ENCODE measurements around the gene NRGN. TPM values are rescaled to one million over a fixed set of nuclear protein-coding genes. Genes with fewer than 3 reads are reported as not detected.

The NRGN gene
- polyA plus RNA-seq, 4 donors: 0.67 to 6.5 (median 2.3) TPM; not detected in 1

DNA sequence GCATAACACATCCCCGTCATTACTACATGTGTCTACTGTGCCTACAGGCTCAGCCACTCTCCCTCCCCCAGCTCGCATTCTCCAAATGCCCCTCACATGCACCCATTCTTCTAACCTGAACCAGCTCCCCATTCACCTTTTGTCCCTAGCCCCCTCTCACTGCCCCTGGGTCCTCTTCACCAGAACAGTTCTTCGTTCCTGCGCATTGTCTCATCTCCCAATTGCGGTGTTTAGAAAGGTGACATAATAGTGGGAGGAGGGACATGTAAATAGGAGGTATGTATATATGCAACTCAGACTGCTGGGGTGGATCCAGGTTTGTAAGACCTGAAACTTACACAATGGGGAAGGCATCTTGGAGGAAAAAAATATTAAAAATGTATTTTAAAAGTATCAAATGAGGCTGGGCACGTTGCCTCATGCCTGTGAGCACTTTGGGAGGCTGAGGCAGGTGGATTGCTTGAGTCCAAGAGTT lies 17.0 kb downstream of the NRGN start:
- Histone ChIP-seq H3K27me3 (ENCODE audit: control insufficient read depth in 3 of 3, insufficient read depth in 3 of 3, low read length in 3 of 3) (peaks cover 0 to 93% (median 15%) of the 10 kb centered on the region in 3 donors), H3K9me3 (ENCODE audit: control insufficient read depth in 2 of 2, insufficient read depth in 1 of 2, low read depth in 1 of 2, low read length in 1 of 2) (peaks cover 0 to 6% of the 10 kb centered on the region in 2 donors), H3K4me1 (ENCODE audit: control insufficient read depth in 3 of 3, insufficient read depth in 2 of 3, low read depth in 1 of 3, low read length in 2 of 3) (peaks cover 0 to 38% (median 2%) of the 10 kb centered on the region in 3 donors), H3K27ac (ENCODE audit: low read depth in 1 of 3, low read length in 2 of 3) (no peak overlapping the region), H3K4me3 (ENCODE audit: low read depth in 1 of 3, low read length in 3 of 3) (no peak overlapping the region), H3K36me3 (ENCODE audit: control insufficient read depth in 3 of 3, insufficient read depth in 2 of 3, low read depth in 1 of 3, low read length in 3 of 3) (no peaks in the 10 kb centered on the region)
- 51 to 79% (median 57%) methylated on average over 6 of the region's 6 CpGs for WGBS, 3 donors
- DNase-seq (no peak), FAIRE-seq (no peak)

DNA sequence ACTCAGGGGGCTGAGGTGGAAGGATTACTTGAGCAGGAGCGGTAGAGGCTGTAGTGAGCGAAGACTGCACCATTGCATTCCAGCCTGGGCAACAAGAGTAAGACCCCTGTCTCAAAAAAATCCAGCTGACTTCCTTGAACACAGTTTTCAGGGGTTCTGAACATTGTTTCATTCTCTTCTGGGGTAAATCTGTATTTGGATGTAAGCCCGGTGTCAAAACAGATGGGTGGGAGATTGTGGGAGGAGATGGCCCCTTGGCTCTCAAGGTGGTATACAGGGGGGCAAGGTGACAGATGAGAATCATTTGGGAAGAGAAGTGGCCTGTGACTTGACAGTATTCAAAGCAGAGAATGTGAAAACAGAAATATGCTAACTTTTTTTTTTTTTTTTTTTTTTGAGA lies 17.6 kb downstream of the NRGN start:
- H3K4me1 ChIP-seq (ENCODE audit: control insufficient read depth in 3 of 3, insufficient read depth in 2 of 3, low read depth in 1 of 3, low read length in 2 of 3): peaks cover 0 to 35% (median 2%) of the 10 kb centered on the region in 3 donors
- no peak overlapping the region for H3K4me3 ChIP-seq (ENCODE audit: low read depth in 1 of 3, low read length in 3 of 3)
- H3K27me3 ChIP-seq (ENCODE audit: control insufficient read depth in 3 of 3, insufficient read depth in 3 of 3, low read length in 3 of 3): peaks cover 0 to 91% (median 15%) of the 10 kb centered on the region in 3 donors
- DNase-seq (no peak), FAIRE-seq (no peak)
- no peaks in the 10 kb centered on the region for H3K36me3 ChIP-seq (ENCODE audit: control insufficient read depth in 3 of 3, insufficient read depth in 2 of 3, low read depth in 1 of 3, low read length in 3 of 3)
- peaks cover 0 to 6% of the 10 kb centered on the region in 2 donors for H3K9me3 ChIP-seq (ENCODE audit: control insufficient read depth in 2 of 2, insufficient read depth in 1 of 2, low read depth in 1 of 2, low read length in 1 of 2)
- 55 to 75% (median 63%) methylated on average over 3 of the region's 3 CpGs for WGBS, 3 donors
- H3K27ac ChIP-seq (ENCODE audit: low read depth in 1 of 3, low read length in 2 of 3): no peak overlapping the region

DNA sequence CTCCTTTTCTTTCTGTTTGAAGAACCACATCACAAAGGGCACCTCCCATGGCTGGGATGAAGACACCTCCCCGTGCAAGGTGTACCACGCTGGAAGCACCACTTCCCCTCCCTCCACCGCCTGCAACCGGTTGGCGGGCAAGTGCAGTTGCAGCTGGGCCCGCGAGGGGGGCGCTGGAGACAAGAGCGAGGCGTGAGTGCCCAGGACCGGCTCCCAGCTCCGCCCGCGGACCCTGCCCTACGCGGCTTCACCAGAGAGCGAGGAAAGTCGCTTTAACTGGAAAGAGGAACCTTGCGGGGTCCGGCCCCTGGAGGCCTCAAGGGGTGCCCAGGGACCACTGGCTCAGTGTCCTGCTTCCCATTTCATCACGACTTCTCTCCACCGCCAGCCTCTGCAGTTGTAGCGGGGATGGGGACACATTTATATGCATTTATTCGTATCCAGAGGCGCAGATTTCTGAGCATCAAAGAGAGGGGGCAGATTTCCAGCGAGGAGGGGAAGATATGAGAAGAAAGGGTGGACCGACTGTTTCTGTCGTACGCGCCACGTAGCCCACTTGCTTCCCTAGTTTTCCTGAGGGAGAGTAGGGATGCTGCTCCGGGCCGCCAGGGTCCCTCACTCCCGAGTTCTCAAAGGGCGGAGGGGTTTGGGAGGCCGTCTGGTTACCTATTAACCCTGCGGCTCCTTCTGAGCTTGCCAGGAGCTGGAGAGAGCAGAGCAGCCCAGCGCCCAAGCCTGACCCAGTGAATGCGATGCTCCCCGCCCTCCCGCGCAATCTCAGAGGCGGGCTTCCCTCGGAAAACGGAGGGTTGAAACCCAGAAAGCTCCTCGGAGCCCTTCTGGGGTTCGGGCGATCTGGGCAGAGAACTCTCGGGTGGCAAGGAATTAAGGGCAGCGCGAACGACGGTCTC lies 18.9 kb downstream of the NRGN start:
- Histone ChIP-seq H3K9me3 (ENCODE audit: control insufficient read depth in 2 of 2, insufficient read depth in 1 of 2, low read depth in 1 of 2, low read length in 1 of 2) (peaks cover 0 to 6% of the 10 kb centered on the region in 2 donors), H3K4me3 (ENCODE audit: low read depth in 1 of 3, low read length in 3 of 3) (peak overlapping the region in 2 of 3 donors; percentile 18 to 30), H3K4me1 (ENCODE audit: control insufficient read depth in 3 of 3, insufficient read depth in 2 of 3, low read depth in 1 of 3, low read length in 2 of 3) (peaks cover 0 to 40% (median 4%) of the 10 kb centered on the region in 3 donors), H3K36me3 (ENCODE audit: control insufficient read depth in 3 of 3, insufficient read depth in 2 of 3, low read depth in 1 of 3, low read length in 3 of 3) (no peaks in the 10 kb centered on the region), H3K27ac (ENCODE audit: low read depth in 1 of 3, low read length in 2 of 3) (peak overlapping the region in 2 of 3 donors; percentile 38 to 72), H3K27me3 (ENCODE audit: control insufficient read depth in 3 of 3, insufficient read depth in 3 of 3, low read length in 3 of 3) (peaks cover 0 to 88% (median 15%) of the 10 kb centered on the region in 3 donors)
- WGBS, 3 donors: 2 to 10% (median 7%) methylated on average over 52 to 53 of the region's 53 CpGs
- FAIRE-seq (no peak), DNase-seq (peak; percentile 85 to 92)

DNA sequence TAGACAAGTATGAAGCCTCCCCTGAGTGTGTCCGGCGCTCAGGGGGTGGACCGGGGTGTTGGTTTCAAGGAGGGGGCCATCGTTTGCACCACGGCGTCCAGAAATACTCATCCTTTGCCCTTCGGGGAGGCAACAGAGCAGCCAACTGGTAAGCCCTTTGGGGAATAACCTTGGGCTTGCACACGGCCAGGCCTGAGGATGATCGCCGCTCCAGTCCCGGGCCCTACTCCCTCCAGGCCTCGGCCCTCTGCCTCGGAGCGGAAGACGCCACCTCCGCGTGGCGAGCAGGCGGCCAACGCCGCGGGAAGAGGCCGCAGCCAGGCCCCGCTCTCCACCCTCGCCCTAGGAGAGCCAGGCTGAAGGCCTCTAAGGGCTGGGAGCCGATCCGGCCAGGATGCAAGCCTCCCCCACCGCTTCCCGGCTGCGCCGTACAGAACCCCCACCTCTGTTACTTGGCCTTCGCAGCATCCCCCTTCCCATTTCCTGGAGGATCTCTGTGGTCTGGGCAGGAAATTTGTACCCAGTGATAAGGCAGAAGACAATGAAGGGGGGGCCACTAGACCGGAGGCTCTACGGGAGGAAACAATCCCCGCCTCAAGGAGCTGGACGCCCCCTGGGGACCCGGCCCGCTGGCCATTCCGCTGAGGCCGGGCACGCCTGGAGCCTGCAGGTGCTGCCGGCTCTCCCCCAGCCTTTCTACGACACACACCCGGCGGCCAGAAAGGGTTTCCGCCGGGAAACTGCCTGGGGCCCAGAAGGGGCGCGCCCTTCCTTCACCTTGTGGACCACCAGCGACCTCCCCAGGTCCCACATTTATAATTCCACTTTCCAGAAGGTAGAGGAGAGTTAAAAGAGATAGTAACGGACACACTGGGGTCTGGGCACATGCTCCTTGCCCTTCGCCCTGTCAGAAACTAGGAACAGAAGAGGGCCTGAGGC lies 19.8 kb downstream of the NRGN start:
- Histone ChIP-seq H3K27me3 (ENCODE audit: control insufficient read depth in 3 of 3, insufficient read depth in 3 of 3, low read length in 3 of 3) (peaks cover 0 to 80% (median 15%) of the 10 kb centered on the region in 3 donors), H3K4me1 (ENCODE audit: control insufficient read depth in 3 of 3, insufficient read depth in 2 of 3, low read depth in 1 of 3, low read length in 2 of 3) (peaks cover 0 to 40% (median 4%) of the 10 kb centered on the region in 3 donors), H3K4me3 (ENCODE audit: low read depth in 1 of 3, low read length in 3 of 3) (peak overlapping the region in 1 of 3 donors; percentile 43), H3K27ac (ENCODE audit: low read depth in 1 of 3, low read length in 2 of 3) (peak overlapping the region in 1 of 3 donors; percentile 72), H3K9me3 (ENCODE audit: control insufficient read depth in 2 of 2, insufficient read depth in 1 of 2, low read depth in 1 of 2, low read length in 1 of 2) (peaks cover 0 to 6% of the 10 kb centered on the region in 2 donors), H3K36me3 (ENCODE audit: control insufficient read depth in 3 of 3, insufficient read depth in 2 of 3, low read depth in 1 of 3, low read length in 3 of 3) (no peaks in the 10 kb centered on the region)
- FAIRE-seq (no peak), DNase-seq (no peak)
- WGBS, 3 donors: 17 to 40% (median 25%) methylated on average over 48 to 52 of the region's 52 CpGs

DNA sequence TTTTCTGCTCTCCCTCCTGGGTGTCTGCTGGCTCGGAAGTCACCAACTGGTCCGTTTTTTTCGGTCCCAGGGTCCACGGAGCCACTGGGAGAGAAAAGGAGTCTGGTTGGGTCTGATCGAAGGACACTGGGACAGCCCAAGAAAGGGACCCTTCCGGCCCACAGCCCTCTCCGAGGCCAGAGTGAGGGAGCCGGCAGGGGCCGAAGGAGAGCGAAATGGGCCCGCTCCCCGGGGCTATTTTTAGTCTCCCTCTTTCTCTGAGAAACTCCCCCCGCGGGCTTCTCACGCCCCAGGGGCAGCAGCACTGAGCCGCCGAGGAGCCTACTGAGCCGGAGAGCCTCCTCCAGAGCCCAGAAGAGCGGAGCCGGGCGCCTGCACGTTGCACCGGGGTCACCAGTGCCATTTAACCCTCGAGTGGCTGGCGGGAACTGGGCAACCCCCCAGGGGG lies 20.5 kb downstream of the NRGN start:
- Histone ChIP-seq H3K4me3 (ENCODE audit: low read depth in 1 of 3, low read length in 3 of 3) (peak overlapping the region in 1 of 3 donors; percentile 43), H3K9me3 (ENCODE audit: control insufficient read depth in 2 of 2, insufficient read depth in 1 of 2, low read depth in 1 of 2, low read length in 1 of 2) (peaks cover 0 to 6% of the 10 kb centered on the region in 2 donors), H3K27me3 (ENCODE audit: control insufficient read depth in 3 of 3, insufficient read depth in 3 of 3, low read length in 3 of 3) (peaks cover 0 to 75% (median 15%) of the 10 kb centered on the region in 3 donors), H3K36me3 (ENCODE audit: control insufficient read depth in 3 of 3, insufficient read depth in 2 of 3, low read depth in 1 of 3, low read length in 3 of 3) (no peaks in the 10 kb centered on the region), H3K27ac (ENCODE audit: low read depth in 1 of 3, low read length in 2 of 3) (peak overlapping the region in 2 of 3 donors; percentile 15 to 56), H3K4me1 (ENCODE audit: control insufficient read depth in 3 of 3, insufficient read depth in 2 of 3, low read depth in 1 of 3, low read length in 2 of 3) (peaks cover 0 to 40% (median 4%) of the 10 kb centered on the region in 3 donors)
- DNase-seq (no peak), FAIRE-seq (no peak)
- WGBS, 3 donors: 22 to 45% (median 45%) methylated on average over 25 of the region's 25 CpGs

DNA sequence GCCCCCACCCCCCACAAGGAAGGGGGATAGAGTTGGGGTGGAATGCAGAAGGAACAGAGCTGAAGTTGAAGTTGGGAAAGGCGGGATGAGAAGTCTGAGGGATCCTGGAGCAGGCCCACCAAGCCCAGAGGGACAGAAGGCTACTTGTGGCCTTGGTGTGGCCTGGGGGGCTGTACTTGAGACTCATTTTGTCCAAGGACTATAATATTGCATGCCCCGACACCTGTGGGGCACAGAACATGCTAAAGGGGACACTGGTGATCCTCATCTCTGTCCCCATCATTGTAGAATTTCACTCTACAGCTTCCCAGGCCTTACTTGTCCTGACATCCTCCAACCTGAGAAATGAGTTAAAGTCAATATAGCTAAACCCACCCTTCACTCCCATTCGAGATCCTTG lies 21.1 kb downstream of the NRGN start:
- FAIRE-seq: no peak
- H3K4me3 ChIP-seq (ENCODE audit: low read depth in 1 of 3, low read length in 3 of 3): peak overlapping the region in 1 of 3 donors; percentile 43

DNA sequence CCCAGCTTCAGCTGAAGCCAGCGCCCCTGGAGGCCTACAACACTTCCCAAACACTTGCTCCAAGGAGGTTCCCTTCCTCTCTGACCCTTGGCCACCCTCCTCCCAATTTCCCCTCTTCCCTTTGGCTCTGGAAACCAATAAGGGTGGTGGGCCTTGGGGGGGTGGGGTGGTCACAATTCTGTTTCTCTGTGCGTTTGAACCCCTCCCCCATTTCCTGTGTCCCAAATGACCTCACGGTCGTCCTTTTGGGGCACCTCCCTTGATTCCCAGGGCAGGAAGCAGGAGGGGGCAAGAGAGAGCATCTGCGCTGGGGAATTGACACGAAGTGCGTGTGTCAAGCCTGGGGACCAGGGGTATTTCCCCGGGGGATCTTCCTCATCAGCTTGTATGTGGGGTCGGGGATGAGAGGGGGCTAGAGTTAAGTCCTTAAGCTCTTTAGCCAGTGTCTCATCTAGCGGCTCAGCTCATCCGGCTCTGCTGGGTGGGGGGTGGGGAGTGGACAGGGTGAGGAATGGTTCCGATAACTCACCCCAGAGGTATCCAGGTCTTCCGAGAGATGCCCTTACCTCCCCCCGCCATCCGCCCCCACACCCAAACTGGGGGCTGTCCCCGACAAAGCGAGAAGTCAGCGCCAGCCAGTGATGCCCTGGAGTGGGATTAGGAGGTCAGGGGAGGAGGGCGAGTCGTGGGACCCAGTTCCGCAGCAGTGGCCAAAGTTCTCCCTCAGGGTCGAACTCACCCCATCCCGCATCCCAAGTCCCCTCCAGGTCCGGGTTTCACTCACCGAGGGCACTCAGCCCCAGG lies 21.8 kb downstream of the NRGN start:
- 11 to 23% (median 23%) methylated on average over 22 to 25 of the region's 25 CpGs for WGBS, 3 donors
- Histone ChIP-seq H3K27ac (ENCODE audit: low read depth in 1 of 3, low read length in 2 of 3) (peak overlapping the region in 2 of 3 donors; percentile 35 to 56), H3K36me3 (ENCODE audit: control insufficient read depth in 3 of 3, insufficient read depth in 2 of 3, low read depth in 1 of 3, low read length in 3 of 3) (peaks cover 0 to 3% (median 0%) of the 10 kb centered on the region in 3 donors), H3K27me3 (ENCODE audit: control insufficient read depth in 3 of 3, insufficient read depth in 3 of 3, low read length in 3 of 3) (peaks cover 0 to 65% (median 15%) of the 10 kb centered on the region in 3 donors), H3K9me3 (ENCODE audit: control insufficient read depth in 2 of 2, insufficient read depth in 1 of 2, low read depth in 1 of 2, low read length in 1 of 2) (peaks cover 0 to 6% of the 10 kb centered on the region in 2 donors), H3K4me3 (ENCODE audit: low read depth in 1 of 3, low read length in 3 of 3) (peak overlapping the region; percentile 43 to 60 (median 55)), H3K4me1 (ENCODE audit: control insufficient read depth in 3 of 3, insufficient read depth in 2 of 3, low read depth in 1 of 3, low read length in 2 of 3) (peaks cover 0 to 40% (median 4%) of the 10 kb centered on the region in 3 donors)
- no peak for DNase-seq
- no peak for FAIRE-seq

More for the DNA sequence above, 21.1 kb downstream of the NRGN start:
- no peak for DNase-seq
- Histone ChIP-seq H3K27ac (ENCODE audit: low read depth in 1 of 3, low read length in 2 of 3) (peak overlapping the region in 1 of 3 donors; percentile 56), H3K4me1 (ENCODE audit: control insufficient read depth in 3 of 3, insufficient read depth in 2 of 3, low read depth in 1 of 3, low read length in 2 of 3) (peaks cover 0 to 40% (median 4%) of the 10 kb centered on the region in 3 donors), H3K27me3 (ENCODE audit: control insufficient read depth in 3 of 3, insufficient read depth in 3 of 3, low read length in 3 of 3) (peaks cover 0 to 72% (median 15%) of the 10 kb centered on the region in 3 donors), H3K36me3 (ENCODE audit: control insufficient read depth in 3 of 3, insufficient read depth in 2 of 3, low read depth in 1 of 3, low read length in 3 of 3) (peaks cover 0 to 3% (median 0%) of the 10 kb centered on the region in 3 donors), H3K9me3 (ENCODE audit: control insufficient read depth in 2 of 2, insufficient read depth in 1 of 2, low read depth in 1 of 2, low read length in 1 of 2) (peaks cover 0 to 6% of the 10 kb centered on the region in 2 donors)
- WGBS, 3 donors: 68 to 84% (median 84%) methylated on average over 3 of the region's 3 CpGs
